ENCODE data around the gene PDPR. TPM values are rescaled to one million over a fixed set of nuclear protein-coding genes. Genes with fewer than 3 reads are reported as not detected.
"Not testable (repeated sequence)": the region's sequence is repeated elsewhere in the genome, so short reads cannot be mapped to it uniquely, and the experiment has no call there.

Gene PDPR
- total and polyA plus RNA-seq, 2 donors (not counting 3 experiments of a cell fraction or from before 2014, with no cell fraction given), result 26.4 to 29.9 TPM

GRCh38 chr16:70123822-70124221 lies 9.7 kb downstream of the PDPR start:
- BruUV-seq (replicated peaks); H3K27me3 ChIP-seq (ENCODE audit: control insufficient read depth in 2 of 2, insufficient read depth in 2 of 2, low read length in 2 of 2); DNase-seq (ENCODE audit: low read depth, low spot score); POLR2A ChIA-PET; H3K9ac ChIP-seq (replicated peaks; ENCODE audit: extremely low read depth, insufficient read depth, low read length); H3K27ac ChIP-seq (ENCODE audit: insufficient read depth, low read depth, low read length); H3K9me3 ChIP-seq (replicated peaks; ENCODE audit: control insufficient read depth, insufficient read depth, low read length); H3K4me1 ChIP-seq (ENCODE audit: control insufficient read depth, extremely low read depth, insufficient read depth, low read length); H3K79me2 ChIP-seq (ENCODE audit: control insufficient read depth, insufficient read depth, low read length); H3K4me3 ChIP-seq (replicated peaks in 1 of 3; ENCODE audit: insufficient read depth in 1 of 3, low read depth in 1 of 3, low read length in 3 of 3); FAIRE-seq; H3K4me2 ChIP-seq (ENCODE audit: insufficient read depth, low read length); H2AFZ ChIP-seq (ENCODE audit: low read depth, low read length); dilution Hi-C loops (cut with MboI; ENCODE audit: extremely low pct_ligation_motif_present, low sequenced_read_pairs); CTCF ChIA-PET; intact Hi-C loops (cut with micrococcal nuclease); H3K9me1 ChIP-seq (replicated peaks; ENCODE audit: control insufficient read depth, extremely low read depth, insufficient read depth, low read length); H4K20me1 ChIP-seq (replicated peaks; ENCODE audit: control insufficient read depth, extremely low read depth, insufficient read depth, low read length): not testable (repeated sequence)
- H3K36me3 ChIP-seq (ENCODE audit: control insufficient read depth in 2 of 2, extremely low read depth in 1 of 2, insufficient read depth in 2 of 2, low read length in 2 of 2), result peaks cover 4 to 19% of the 10 kb centered on the region in 2 experiments

DNA sequence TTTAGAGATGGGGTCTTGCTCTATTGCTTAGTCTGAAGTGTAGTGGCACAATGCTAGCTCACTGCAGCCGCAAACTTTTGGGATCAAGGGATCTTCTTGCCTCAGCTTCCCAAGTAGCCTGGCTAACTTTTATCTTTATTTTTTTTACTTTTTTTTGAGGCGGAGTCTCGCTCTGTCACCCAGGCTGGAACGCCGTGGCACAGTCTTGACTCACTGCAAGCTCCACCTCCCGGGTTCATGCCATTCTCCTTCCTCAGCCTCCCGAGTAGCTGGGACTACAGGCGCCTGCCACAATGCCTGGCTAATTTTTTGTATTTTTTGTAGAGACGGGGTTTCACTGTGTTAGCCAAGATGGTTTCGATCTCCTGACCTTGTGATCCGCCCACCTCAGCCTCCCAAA lies 12.1 kb downstream of the PDPR start:
- H3K4me1 ChIP-seq (ENCODE audit: control insufficient read depth, extremely low read depth, insufficient read depth, low read length); DNase-seq (ENCODE audit: low read depth, low spot score); H3K4me3 ChIP-seq (replicated peaks in 1 of 3; ENCODE audit: insufficient read depth in 1 of 3, low read depth in 1 of 3, low read length in 3 of 3); H3K9me1 ChIP-seq (replicated peaks; ENCODE audit: control insufficient read depth, extremely low read depth, insufficient read depth, low read length); BruUV-seq (replicated peaks); H3K4me2 ChIP-seq (ENCODE audit: insufficient read depth, low read length); FAIRE-seq; H3K27ac ChIP-seq (ENCODE audit: insufficient read depth, low read depth, low read length); H3K9me3 ChIP-seq (replicated peaks; ENCODE audit: control insufficient read depth, insufficient read depth, low read length); H3K79me2 ChIP-seq (ENCODE audit: control insufficient read depth, insufficient read depth, low read length); H4K20me1 ChIP-seq (replicated peaks; ENCODE audit: control insufficient read depth, extremely low read depth, insufficient read depth, low read length); H3K9ac ChIP-seq (replicated peaks; ENCODE audit: extremely low read depth, insufficient read depth, low read length); POLR2A ChIA-PET; H2AFZ ChIP-seq (ENCODE audit: low read depth, low read length); H3K27me3 ChIP-seq (ENCODE audit: control insufficient read depth in 2 of 2, insufficient read depth in 2 of 2, low read length in 2 of 2); CTCF ChIA-PET; dilution Hi-C loops (cut with MboI; ENCODE audit: extremely low pct_ligation_motif_present, low sequenced_read_pairs); intact Hi-C loops (cut with micrococcal nuclease): not testable (repeated sequence)
- peaks cover 4 to 27% of the 10 kb centered on the region in 2 experiments for H3K36me3 ChIP-seq (ENCODE audit: control insufficient read depth in 2 of 2, extremely low read depth in 1 of 2, insufficient read depth in 2 of 2, low read length in 2 of 2)

DNA sequence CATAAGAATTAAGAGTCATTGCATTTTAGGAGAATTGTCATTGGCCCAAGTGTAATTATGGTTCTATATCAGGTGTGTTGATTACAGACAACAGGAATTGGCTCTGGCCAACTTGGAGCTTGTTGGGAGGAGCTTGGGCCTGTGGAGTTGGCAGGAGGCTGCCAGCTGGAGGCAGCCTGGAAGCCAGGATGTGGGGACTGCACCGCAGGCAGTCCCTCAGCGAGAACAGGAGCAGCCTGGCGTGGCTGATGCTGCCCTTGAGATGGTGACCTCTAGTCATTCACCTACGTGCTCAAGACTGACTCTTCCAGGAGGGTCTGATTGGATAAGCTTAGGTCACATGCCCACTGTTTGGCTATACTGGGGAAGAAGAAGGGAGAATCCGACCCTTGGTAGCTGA lies 13.6 kb downstream of the PDPR start:
- H3K4me1 ChIP-seq (ENCODE audit: control insufficient read depth, extremely low read depth, insufficient read depth, low read length); POLR2A ChIA-PET; DNase-seq (ENCODE audit: low read depth, low spot score); intact Hi-C loops (cut with micrococcal nuclease); H3K4me3 ChIP-seq (replicated peaks in 1 of 3; ENCODE audit: insufficient read depth in 1 of 3, low read depth in 1 of 3, low read length in 3 of 3); FAIRE-seq; H3K27me3 ChIP-seq (ENCODE audit: control insufficient read depth in 2 of 2, insufficient read depth in 2 of 2, low read length in 2 of 2); H3K9ac ChIP-seq (replicated peaks; ENCODE audit: extremely low read depth, insufficient read depth, low read length); H3K79me2 ChIP-seq (ENCODE audit: control insufficient read depth, insufficient read depth, low read length); H3K9me3 ChIP-seq (replicated peaks; ENCODE audit: control insufficient read depth, insufficient read depth, low read length); H4K20me1 ChIP-seq (replicated peaks; ENCODE audit: control insufficient read depth, extremely low read depth, insufficient read depth, low read length); CTCF ChIA-PET; H3K9me1 ChIP-seq (replicated peaks; ENCODE audit: control insufficient read depth, extremely low read depth, insufficient read depth, low read length); dilution Hi-C loops (cut with MboI; ENCODE audit: extremely low pct_ligation_motif_present, low sequenced_read_pairs); H2AFZ ChIP-seq (ENCODE audit: low read depth, low read length); BruUV-seq (replicated peaks); H3K4me2 ChIP-seq (ENCODE audit: insufficient read depth, low read length); H3K27ac ChIP-seq (ENCODE audit: insufficient read depth, low read depth, low read length): not testable (repeated sequence)
- peaks cover 2 to 26% of the 10 kb centered on the region in 2 experiments for H3K36me3 ChIP-seq (ENCODE audit: control insufficient read depth in 2 of 2, extremely low read depth in 1 of 2, insufficient read depth in 2 of 2, low read length in 2 of 2)

- intact Hi-C loops (cut with micrococcal nuclease); H3K4me3 ChIP-seq (replicated peaks in 1 of 3; ENCODE audit: insufficient read depth in 1 of 3, low read depth in 1 of 3, low read length in 3 of 3); H3K27ac ChIP-seq (ENCODE audit: insufficient read depth, low read depth, low read length); dilution Hi-C loops (cut with MboI; ENCODE audit: extremely low pct_ligation_motif_present, low sequenced_read_pairs); POLR2A ChIA-PET; H3K4me1 ChIP-seq (ENCODE audit: control insufficient read depth, extremely low read depth, insufficient read depth, low read length); H3K4me2 ChIP-seq (ENCODE audit: insufficient read depth, low read length); H3K79me2 ChIP-seq (ENCODE audit: control insufficient read depth, insufficient read depth, low read length); H2AFZ ChIP-seq (ENCODE audit: low read depth, low read length); H3K9ac ChIP-seq (replicated peaks; ENCODE audit: extremely low read depth, insufficient read depth, low read length); FAIRE-seq; CTCF ChIA-PET; H3K9me3 ChIP-seq (replicated peaks; ENCODE audit: control insufficient read depth, insufficient read depth, low read length); BruUV-seq (replicated peaks); H3K9me1 ChIP-seq (replicated peaks; ENCODE audit: control insufficient read depth, extremely low read depth, insufficient read depth, low read length); DNase-seq (ENCODE audit: low read depth, low spot score); H3K27me3 ChIP-seq (ENCODE audit: control insufficient read depth in 2 of 2, insufficient read depth in 2 of 2, low read length in 2 of 2); H4K20me1 ChIP-seq (replicated peaks; ENCODE audit: control insufficient read depth, extremely low read depth, insufficient read depth, low read length): not testable (repeated sequence)
- peaks cover 0 to 25% of the 10 kb centered on the region in 2 experiments for H3K36me3 ChIP-seq (ENCODE audit: control insufficient read depth in 2 of 2, extremely low read depth in 1 of 2, insufficient read depth in 2 of 2, low read length in 2 of 2)
Measured at GRCh38 chr16:70128844-70129243, 14.7 kb downstream of the PDPR start.
